ENCODE results near the gene PROM1. TPM values are rescaled to one million over a fixed set of nuclear protein-coding genes. Genes with fewer than 3 reads are reported as not detected.

Gene PROM1
- total RNA-seq, 5 donors from 2014 or later (not counting 1 experiment from before 2014, with no cell fraction given), result 0.38 to 2.0 (median 1.4) TPM

- Mint-ChIP-seq H3K9me3 (no peaks in the 10 kb centered on the region), H3K4me3 (no peak overlapping the region), H3K27me3 (peaks cover 40 to 68% of the 10 kb centered on the region in 2 donors), H3K4me1 (no peaks in the 10 kb centered on the region), H3K27ac (no peak overlapping the region), H3K36me3 (no peaks in the 10 kb centered on the region)
- CTCF ChIA-PET, result no interaction called here
- POLR2A ChIA-PET, result no interaction called here
- ATAC-seq (replicated peaks in 1 of 4) (no peak), DNase-seq (no peak)
- Histone ChIP-seq H3K4me3 (ENCODE audit: control insufficient read depth in 1 of 2, extremely low read depth in 1 of 2, low read length in 1 of 2) (no peak overlapping the region), H3K27me3 (replicated peaks in 1 of 2; ENCODE audit: control insufficient read depth in 2 of 2, extremely low read depth in 1 of 2, insufficient read depth in 2 of 2, low read length in 1 of 2) (peaks cover 0 to 29% of the 10 kb centered on the region in 2 experiments), H3K4me1 (ENCODE audit: control insufficient read depth in 1 of 2, extremely low read depth in 1 of 2, insufficient read depth in 2 of 2, low read length in 2 of 2) (no peaks in the 10 kb centered on the region), H3K9me3 (no peaks in the 10 kb centered on the region), H3K27ac (ENCODE audit: low read length) (no peak overlapping the region), H3K36me3 (ENCODE audit: control insufficient read depth in 2 of 2, extremely low read depth in 1 of 2, insufficient read depth in 1 of 2, low read length in 1 of 2) (no peaks in the 10 kb centered on the region)
- 72% methylated on average over 7 of the region's 8 CpGs for WGBS (ENCODE audit: insufficient coverage)
Measured at GRCh38 chr4:16075975-16076757, 7.7 kb downstream of the PROM1 start.

GRCh38 chr4:16075061-16075460 is 8.8 kb downstream of the PROM1 start:
- H3K27ac Mint-ChIP-seq, result no peak overlapping the region
- no peak for DNase-seq
- Histone ChIP-seq H3K9me3 (no peaks in the 10 kb centered on the region), H3K4me1 (ENCODE audit: control insufficient read depth in 1 of 2, extremely low read depth in 1 of 2, insufficient read depth in 2 of 2, low read length in 2 of 2) (no peaks in the 10 kb centered on the region), H3K27me3 (replicated peaks in 1 of 2; ENCODE audit: control insufficient read depth in 2 of 2, extremely low read depth in 1 of 2, insufficient read depth in 2 of 2, low read length in 1 of 2) (peaks cover 0 to 21% of the 10 kb centered on the region in 2 experiments), H3K4me3 (ENCODE audit: control insufficient read depth in 1 of 2, extremely low read depth in 1 of 2, low read length in 1 of 2) (no peak overlapping the region), H3K36me3 (ENCODE audit: control insufficient read depth in 2 of 2, extremely low read depth in 1 of 2, insufficient read depth in 1 of 2, low read length in 1 of 2) (no peaks in the 10 kb centered on the region), H3K27ac (ENCODE audit: low read length) (no peak overlapping the region)
- no CpG with 5 or more reads among the region's 3 CpGs for WGBS (ENCODE audit: insufficient coverage)
- H3K36me3 Mint-ChIP-seq, result no peaks in the 10 kb centered on the region
- ChIA-PET POLR2A (no interaction called here), CTCF (no interaction called here)
- no peaks in the 10 kb centered on the region for H3K9me3 Mint-ChIP-seq
- no peak overlapping the region for H3K4me3 Mint-ChIP-seq
- peaks cover 48 to 65% of the 10 kb centered on the region in 2 donors for H3K27me3 Mint-ChIP-seq
- ATAC-seq (replicated peaks in 1 of 4), result no peak
- H3K4me1 Mint-ChIP-seq, result no peaks in the 10 kb centered on the region

GRCh38 chr4:16072168-16072567 is 11.7 kb downstream of the PROM1 start:
- ChIA-PET POLR2A (interaction anchor here in 1 of 2 donors (0.5 kb wide), 1 partner anchor 68 kb away, joined by 7 read pairs; no protein-coding TSS in a partner anchor), CTCF (no interaction called here)
- H3K27ac ChIP-seq (ENCODE audit: low read length), result no peak overlapping the region
- H3K27me3 ChIP-seq (replicated peaks in 1 of 2; ENCODE audit: control insufficient read depth in 2 of 2, extremely low read depth in 1 of 2, insufficient read depth in 2 of 2, low read length in 1 of 2), result peaks cover 0 to 6% of the 10 kb centered on the region in 2 experiments
- DNase-seq (no peak), ATAC-seq (replicated peaks in 1 of 4) (no peak)
- H3K36me3 ChIP-seq (ENCODE audit: control insufficient read depth in 2 of 2, extremely low read depth in 1 of 2, insufficient read depth in 1 of 2, low read length in 1 of 2), result no peaks in the 10 kb centered on the region
- no peaks in the 10 kb centered on the region for H3K9me3 ChIP-seq
- Mint-ChIP-seq H3K4me3 (no peak overlapping the region), H3K4me1 (no peaks in the 10 kb centered on the region), H3K27ac (no peak overlapping the region), H3K27me3 (peaks cover 41 to 42% of the 10 kb centered on the region in 2 donors), H3K9me3 (no peaks in the 10 kb centered on the region), H3K36me3 (no peaks in the 10 kb centered on the region)
- H3K4me3 ChIP-seq (ENCODE audit: control insufficient read depth in 1 of 2, extremely low read depth in 1 of 2, low read length in 1 of 2), result no peak overlapping the region
- H3K4me1 ChIP-seq (ENCODE audit: control insufficient read depth in 1 of 2, extremely low read depth in 1 of 2, insufficient read depth in 2 of 2, low read length in 2 of 2), result no peaks in the 10 kb centered on the region

- Histone ChIP-seq H3K9me3 (no peaks in the 10 kb centered on the region), H3K4me3 (ENCODE audit: control insufficient read depth in 1 of 2, extremely low read depth in 1 of 2, low read length in 1 of 2) (no peak overlapping the region), H3K36me3 (ENCODE audit: control insufficient read depth in 2 of 2, extremely low read depth in 1 of 2, insufficient read depth in 1 of 2, low read length in 1 of 2) (no peaks in the 10 kb centered on the region), H3K27ac (ENCODE audit: low read length) (no peak overlapping the region), H3K4me1 (ENCODE audit: control insufficient read depth in 1 of 2, extremely low read depth in 1 of 2, insufficient read depth in 2 of 2, low read length in 2 of 2) (no peaks in the 10 kb centered on the region), H3K27me3 (replicated peaks in 1 of 2; ENCODE audit: control insufficient read depth in 2 of 2, extremely low read depth in 1 of 2, insufficient read depth in 2 of 2, low read length in 1 of 2) (peaks cover 0 to 3% of the 10 kb centered on the region in 2 experiments)
- Mint-ChIP-seq H3K9me3 (no peaks in the 10 kb centered on the region), H3K4me3 (no peak overlapping the region), H3K36me3 (no peaks in the 10 kb centered on the region), H3K27me3 (peaks cover 31 to 33% of the 10 kb centered on the region in 2 donors), H3K4me1 (no peaks in the 10 kb centered on the region), H3K27ac (no peak overlapping the region)
- no peak for DNase-seq
- ChIA-PET POLR2A (no interaction called here), CTCF (no interaction called here)
- ATAC-seq (replicated peaks in 1 of 4), result no peak
- WGBS (ENCODE audit: insufficient coverage), result 100% methylated on average over 1 of the region's 3 CpGs
Measured at GRCh38 chr4:16070203-16070602, 13.6 kb downstream of the PROM1 start.

- peaks cover 3% of the 10 kb centered on the region for H3K36me3 Mint-ChIP-seq
- H3K27me3 Mint-ChIP-seq, result peaks cover 24 to 32% of the 10 kb centered on the region in 2 donors
- POLR2A ChIA-PET, result no interaction called here
- no peak overlapping the region for H3K27ac Mint-ChIP-seq
- CTCF ChIA-PET, result no interaction called here
- H3K9me3 ChIP-seq, result no peaks in the 10 kb centered on the region
- H3K4me3 ChIP-seq (ENCODE audit: control insufficient read depth in 1 of 2, extremely low read depth in 1 of 2, low read length in 1 of 2), result no peak overlapping the region
- 93% methylated on average over 6 of the region's 12 CpGs for WGBS (ENCODE audit: insufficient coverage)
- H3K9me3 Mint-ChIP-seq, result peaks cover 0 to 8% (median 4%) of the 10 kb centered on the region in 3 donors
- no peak overlapping the region for H3K27ac ChIP-seq (ENCODE audit: low read length)
- no peak for DNase-seq
- no peaks in the 10 kb centered on the region for H3K36me3 ChIP-seq (ENCODE audit: control insufficient read depth in 2 of 2, extremely low read depth in 1 of 2, insufficient read depth in 1 of 2, low read length in 1 of 2)
- ATAC-seq (replicated peaks in 1 of 4), result no peak
- H3K4me1 Mint-ChIP-seq, result peaks cover 0 to 6% (median 3%) of the 10 kb centered on the region in 3 donors
- H3K4me3 Mint-ChIP-seq, result no peak overlapping the region
- no peaks in the 10 kb centered on the region for H3K4me1 ChIP-seq (ENCODE audit: control insufficient read depth in 1 of 2, extremely low read depth in 1 of 2, insufficient read depth in 2 of 2, low read length in 2 of 2)
- peaks cover 0 to 3% of the 10 kb centered on the region in 2 experiments for H3K27me3 ChIP-seq (replicated peaks in 1 of 2; ENCODE audit: control insufficient read depth in 2 of 2, extremely low read depth in 1 of 2, insufficient read depth in 2 of 2, low read length in 1 of 2)
Measured at GRCh38 chr4:16067515-16067914, 16.3 kb downstream of the PROM1 start.

- no peak overlapping the region for H3K4me3 ChIP-seq (ENCODE audit: control insufficient read depth in 1 of 2, extremely low read depth in 1 of 2, low read length in 1 of 2)
- Mint-ChIP-seq H3K4me3 (no peak overlapping the region), H3K36me3 (peaks cover 3% of the 10 kb centered on the region), H3K9me3 (peaks cover 0 to 8% (median 4%) of the 10 kb centered on the region in 3 donors), H3K4me1 (peaks cover 0 to 6% (median 6%) of the 10 kb centered on the region in 3 donors), H3K27me3 (peaks cover 21 to 32% of the 10 kb centered on the region in 2 donors), H3K27ac (no peak overlapping the region)
- ChIA-PET POLR2A (no interaction called here), CTCF (interaction anchor here in 1 of 2 donors (0.6 kb wide), 1 partner anchor 327 kb away, joined by 3 read pairs; no protein-coding TSS in a partner anchor)
- H3K4me1 ChIP-seq (ENCODE audit: control insufficient read depth in 1 of 2, extremely low read depth in 1 of 2, insufficient read depth in 2 of 2, low read length in 2 of 2), result no peaks in the 10 kb centered on the region
- H3K27ac ChIP-seq (ENCODE audit: low read length), result no peak overlapping the region
- DNase-seq (no peak), ATAC-seq (replicated peaks in 1 of 4) (no peak)
- peaks cover 0 to 3% of the 10 kb centered on the region in 2 experiments for H3K27me3 ChIP-seq (replicated peaks in 1 of 2; ENCODE audit: control insufficient read depth in 2 of 2, extremely low read depth in 1 of 2, insufficient read depth in 2 of 2, low read length in 1 of 2)
- no peaks in the 10 kb centered on the region for H3K9me3 ChIP-seq
- 86% methylated on average over 3 of the region's 7 CpGs for WGBS (ENCODE audit: insufficient coverage)
- H3K36me3 ChIP-seq (ENCODE audit: control insufficient read depth in 2 of 2, extremely low read depth in 1 of 2, insufficient read depth in 1 of 2, low read length in 1 of 2), result no peaks in the 10 kb centered on the region
Measured at GRCh38 chr4:16066586-16067128, 17.2 kb downstream of the PROM1 start.
